ENCODE results near the gene MAP3K5.

DNA sequence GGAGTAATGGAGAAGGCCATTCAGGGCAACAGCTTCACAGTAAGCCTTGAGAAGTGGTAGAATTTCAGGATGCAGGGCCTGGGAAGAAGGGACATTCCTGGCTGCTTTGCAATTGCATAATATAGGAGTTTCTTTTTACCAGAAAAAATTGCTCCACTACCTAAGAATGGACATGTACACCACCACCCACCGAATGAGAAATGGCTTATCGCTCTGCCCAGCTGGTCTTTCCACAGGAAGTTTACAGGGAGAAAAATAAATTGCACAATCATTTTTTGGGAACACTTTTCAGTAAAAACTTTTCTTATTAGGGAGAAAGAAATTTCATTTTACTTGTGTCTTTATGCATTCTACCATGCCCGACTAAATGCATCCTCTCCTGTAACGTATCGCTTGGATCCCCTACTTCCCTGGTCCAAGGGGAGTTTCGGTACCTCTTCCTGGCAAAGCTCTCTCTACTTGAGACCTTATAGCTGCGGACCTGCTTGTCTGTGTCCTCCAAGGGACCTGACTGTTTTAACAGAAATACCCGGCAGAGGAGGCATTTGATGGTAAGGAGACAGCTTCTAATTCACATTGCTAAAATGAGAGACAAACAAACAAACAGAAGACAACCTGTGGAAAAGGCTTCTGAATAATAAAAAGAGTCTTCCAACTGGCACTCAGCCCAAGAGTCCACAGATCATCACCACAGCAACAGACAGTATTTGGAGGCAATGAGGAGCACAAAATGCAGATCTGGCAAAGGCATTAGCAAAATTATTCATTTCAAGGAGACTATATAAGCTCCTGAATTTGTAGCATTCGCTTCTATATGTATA lies 54.2 kb downstream of the MAP3K5 start:
- TF ChIP-seq, protein P1, sequence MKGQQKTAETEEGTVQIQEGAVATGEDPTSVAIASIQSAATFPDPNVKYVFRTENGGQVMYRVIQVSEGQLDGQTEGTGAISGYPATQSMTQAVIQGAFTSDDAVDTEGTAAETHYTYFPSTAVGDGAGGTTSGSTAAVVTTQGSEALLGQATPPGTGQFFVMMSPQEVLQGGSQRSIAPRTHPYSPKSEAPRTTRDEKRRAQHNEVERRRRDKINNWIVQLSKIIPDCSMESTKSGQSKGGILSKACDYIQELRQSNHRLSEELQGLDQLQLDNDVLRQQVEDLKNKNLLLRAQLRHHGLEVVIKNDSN (CRISPR knock-in tag; IDR thresholded peaks at IDR 0.05): no peak
- TF ChIP-seq BRCA1 (IDR thresholded peaks at IDR 0.05): no peak
- TF ChIP-seq BRCA1 (CRISPR knock-in tag; IDR thresholded peaks at IDR 0.05): no peak
- TF ChIP-seq ZBTB1 (CRISPR knock-in tag; IDR thresholded peaks at IDR 0.05; ENCODE audit: borderline replicate concordance, low read depth): no peak
- TF ChIP-seq SIX5 (IDR thresholded peaks at IDR 0.05; ENCODE audit: borderline replicate concordance in 1 of 2, insufficient read depth in 1 of 2, low read depth in 1 of 2, low read length in 2 of 2): no peak
- no peak for TF ChIP-seq KAT2B (IDR thresholded peaks at IDR 0.05; ENCODE audit: low read depth, low read length)
- TF ChIP-seq CEBPB (tag; IDR thresholded peaks at IDR 0.05): peak; percentile 99
- no peak for TF ChIP-seq SETDB1 (IDR thresholded peaks at IDR 0.05; ENCODE audit: low read length)
- no peak for TF ChIP-seq OTX1 (CRISPR knock-in tag; IDR thresholded peaks at IDR 0.05)
- TF ChIP-seq, protein P2, sequence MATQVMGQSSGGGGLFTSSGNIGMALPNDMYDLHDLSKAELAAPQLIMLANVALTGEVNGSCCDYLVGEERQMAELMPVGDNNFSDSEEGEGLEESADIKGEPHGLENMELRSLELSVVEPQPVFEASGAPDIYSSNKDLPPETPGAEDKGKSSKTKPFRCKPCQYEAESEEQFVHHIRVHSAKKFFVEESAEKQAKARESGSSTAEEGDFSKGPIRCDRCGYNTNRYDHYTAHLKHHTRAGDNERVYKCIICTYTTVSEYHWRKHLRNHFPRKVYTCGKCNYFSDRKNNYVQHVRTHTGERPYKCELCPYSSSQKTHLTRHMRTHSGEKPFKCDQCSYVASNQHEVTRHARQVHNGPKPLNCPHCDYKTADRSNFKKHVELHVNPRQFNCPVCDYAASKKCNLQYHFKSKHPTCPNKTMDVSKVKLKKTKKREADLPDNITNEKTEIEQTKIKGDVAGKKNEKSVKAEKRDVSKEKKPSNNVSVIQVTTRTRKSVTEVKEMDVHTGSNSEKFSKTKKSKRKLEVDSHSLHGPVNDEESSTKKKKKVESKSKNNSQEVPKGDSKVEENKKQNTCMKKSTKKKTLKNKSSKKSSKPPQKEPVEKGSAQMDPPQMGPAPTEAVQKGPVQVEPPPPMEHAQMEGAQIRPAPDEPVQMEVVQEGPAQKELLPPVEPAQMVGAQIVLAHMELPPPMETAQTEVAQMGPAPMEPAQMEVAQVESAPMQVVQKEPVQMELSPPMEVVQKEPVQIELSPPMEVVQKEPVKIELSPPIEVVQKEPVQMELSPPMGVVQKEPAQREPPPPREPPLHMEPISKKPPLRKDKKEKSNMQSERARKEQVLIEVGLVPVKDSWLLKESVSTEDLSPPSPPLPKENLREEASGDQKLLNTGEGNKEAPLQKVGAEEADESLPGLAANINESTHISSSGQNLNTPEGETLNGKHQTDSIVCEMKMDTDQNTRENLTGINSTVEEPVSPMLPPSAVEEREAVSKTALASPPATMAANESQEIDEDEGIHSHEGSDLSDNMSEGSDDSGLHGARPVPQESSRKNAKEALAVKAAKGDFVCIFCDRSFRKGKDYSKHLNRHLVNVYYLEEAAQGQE (IDR thresholded peaks at IDR 0.05; ENCODE audit: borderline replicate concordance): no peak
- TF ChIP-seq, protein P2 (CRISPR knock-in tag; IDR thresholded peaks at IDR 0.05; ENCODE audit: low read depth): no peak
